Neural cell (in vitro differentiated cells): Measurements from ENCODE around the gene RAB34. TPM values are rescaled to one million over a fixed set of nuclear protein-coding genes. Genes with fewer than 3 reads are reported as not detected.
A peak's percentile ranks its signal among the peaks of the same experiment; 100 is the strongest.

ENCODE experiments used
- H2AFZ ChIP-seq: fragments of 200-600, 300-800 bp; sonication (generic), shearing (Covaris generic); 2 replicates; pipeline ENCODE4 v1.6.0; 2014; ENCODE audit warnings: low read depth, mild to moderate bottlenecking, antibody characterized with exemption, low read length, moderate library complexity
- H3F3A ChIP-seq: fragments of 200-600 bp; shearing (Covaris generic); 2 replicates; pipeline ENCODE4 v1.6.1; 2016; ENCODE audit warnings: mild to moderate bottlenecking, moderate library complexity, mixed read lengths, antibody characterized with exemption, low read length; ENCODE audit not compliant: insufficient read depth, poor library complexity, severe bottlenecking
- H3K27ac ChIP-seq: fragments of 200-600, 300-800 bp; sonication (generic), shearing (Covaris generic); 2 replicates; pipeline ENCODE4 v1.5.1; 2014; ENCODE audit warnings: mild to moderate bottlenecking, low read length, moderate library complexity
- H3K27me3 ChIP-seq: fragments of 300-800, 200-600 bp; sonication (generic), shearing (Covaris generic); 2 replicates; pipeline ENCODE4 v1.6.0; 2014; ENCODE audit warnings: mild to moderate bottlenecking, low read depth, low read length, moderate library complexity; ENCODE audit not compliant: insufficient read depth
- H3K36me3 ChIP-seq: fragments of 300-800, 200-600 bp; sonication (generic), shearing (Covaris generic); 2 replicates; pipeline ENCODE4 v1.5.1; 2014; ENCODE audit warnings: mild to moderate bottlenecking, antibody characterized with exemption, low read length, moderate library complexity; ENCODE audit not compliant: insufficient read depth
- H3K4me2 ChIP-seq: fragments of 300-800, 200-600 bp; sonication (generic), shearing (Covaris generic); 2 replicates; pipeline ENCODE4 v1.6.0; 2014; ENCODE audit warnings: mild to moderate bottlenecking, low read length
- H3K4me3 ChIP-seq: fragments of 300-800, 200-600 bp; sonication (generic), shearing (Covaris generic); 2 replicates; pipeline ENCODE4 v1.5.1; 2014; ENCODE audit warnings: mild to moderate bottlenecking, low read length, moderate library complexity
- H3K79me2 ChIP-seq: fragments of 200-600 bp; shearing (Covaris generic); replicated peaks from 2 replicates; pipeline ENCODE4 v1.6.0; 2014; ENCODE audit warnings: mild to moderate bottlenecking, low read length, moderate library complexity; ENCODE audit not compliant: insufficient read depth
- H3K9ac ChIP-seq: fragments of 300-800, 200-600 bp; sonication (generic), shearing (Covaris generic); 2 replicates; pipeline ENCODE4 v1.6.1; 2016; ENCODE audit warnings: mild to moderate bottlenecking, low read length, mixed read lengths
- H3K9me2 ChIP-seq: fragments of 200-600 bp; shearing (Covaris generic); 2 replicates; pipeline ENCODE4 v1.6.1; 2016; ENCODE audit warnings: mild to moderate bottlenecking, low read length, mixed read lengths; ENCODE audit not compliant: insufficient read depth
- H3K9me3 ChIP-seq: fragments of 200-600, 300-800 bp; sonication (generic), shearing (Covaris generic); 2 replicates; pipeline ENCODE4 v1.6.1; 2016; ENCODE audit warnings: mild to moderate bottlenecking, mixed run types, low read length, moderate library complexity, mixed read lengths
- H4K20me1 ChIP-seq: fragments of 200-600 bp; shearing (Covaris generic); 2 replicates; pipeline ENCODE4 v1.6.1; 2016; ENCODE audit warnings: mild to moderate bottlenecking, mixed run types; ENCODE audit not compliant: insufficient read depth
- CTCF ChIP-seq: fragments of 450-650 bp; IDR thresholded peaks from 2 replicates; pipeline ENCODE4 v1.5.1; 2014; ENCODE audit warnings: antibody characterized with exemption, mild to moderate bottlenecking, moderate library complexity; ENCODE audit not compliant: poor library complexity, severe bottlenecking
- EP300 ChIP-seq: fragments of 450-650 bp; conservative IDR thresholded peaks from 2 replicates; pipeline ENCODE4 v1.6.1; 2014; ENCODE audit warnings: antibody characterized with exemption, mild to moderate bottlenecking, moderate library complexity; ENCODE audit not compliant: poor library complexity, severe bottlenecking
- POLR2AphosphoS5 ChIP-seq: IDR thresholded peaks from 2 replicates; pipeline ENCODE4 v1.6.1; 2012
- RAD21 ChIP-seq: fragments of 450-650 bp; conservative IDR thresholded peaks from 2 replicates; pipeline ENCODE4 v1.6.1; 2014; ENCODE audit warnings: antibody characterized with exemption, mild to moderate bottlenecking, moderate library complexity
- REST ChIP-seq: IDR thresholded peaks from 2 replicates; pipeline ENCODE4 v1.6.1; 2012; ENCODE audit warnings: borderline replicate concordance
- polyA plus RNA-seq: library from polyadenylated mRNA; depleted of rRNA; stranded (reverse); fragments of >200 nt; gene quantifications from 2 replicates; pipeline ENCODE4 v1.2.3, GENCODE V29; 2014

The RAB34 gene
- polyA plus RNA-seq, 1 donor from 2014 or later: 9.3 TPM

DNA sequence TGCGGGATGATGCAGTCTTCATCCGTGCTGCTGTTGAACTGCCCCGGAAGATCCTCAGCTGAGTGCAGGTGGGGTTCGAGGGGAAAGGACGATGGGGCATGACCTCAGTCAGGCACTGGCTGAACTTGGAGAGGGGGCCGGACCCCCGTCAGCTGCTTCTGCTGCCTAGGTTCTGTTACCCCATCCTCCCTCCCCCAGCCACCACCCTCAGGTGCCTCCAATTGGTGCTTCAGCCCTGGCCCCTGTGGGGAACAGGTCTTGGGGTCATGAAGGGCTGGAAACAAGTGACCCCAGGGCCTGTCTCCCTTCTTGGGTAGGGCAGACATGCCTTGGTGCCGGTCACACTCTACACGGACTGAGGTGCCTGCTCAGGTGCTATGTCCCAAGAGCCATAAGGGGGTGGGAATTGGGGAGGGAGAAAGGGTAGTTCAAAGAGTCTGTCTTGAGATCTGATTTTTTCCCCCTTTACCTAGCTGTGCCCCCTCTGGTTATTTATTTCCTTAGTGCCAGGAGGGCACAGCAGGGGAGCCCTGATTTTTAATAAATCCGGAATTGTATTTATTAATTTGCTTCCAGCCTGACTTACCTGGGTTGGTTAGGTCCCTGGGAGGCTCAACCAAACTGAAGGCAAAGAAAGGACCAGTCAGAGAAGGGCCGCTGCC is 32.0 kb upstream of the RAB34 start:
- Histone ChIP-seq H3K9ac (peak overlapping the region; percentile 56), H3K27ac (peak overlapping the region; percentile 59), H3K79me2 (peaks cover 36% of the 10 kb centered on the region), H3K9me2 (no peaks in the 10 kb centered on the region), H3K36me3 (peaks cover 22% of the 10 kb centered on the region), H3F3A (peaks cover 4% of the 10 kb centered on the region), H4K20me1 (peaks cover 28% of the 10 kb centered on the region), H3K4me2 (no peak overlapping the region), H2AFZ (no peak overlapping the region), H3K9me3 (no peaks in the 10 kb centered on the region), H3K4me3 (peak overlapping the region; percentile 39), H3K27me3 (no peaks in the 10 kb centered on the region)
- TF ChIP-seq RAD21 (no peak), EP300 (no peak)

- Histone ChIP-seq H3K27me3 (no peaks in the 10 kb centered on the region), H4K20me1 (peaks cover 28% of the 10 kb centered on the region), H3K4me2 (no peak overlapping the region), H3F3A (peaks cover 4% of the 10 kb centered on the region), H2AFZ (no peak overlapping the region), H3K4me3 (peak overlapping the region; percentile 39), H3K27ac (peak overlapping the region; percentile 59), H3K36me3 (peaks cover 22% of the 10 kb centered on the region), H3K9ac (peak overlapping the region; percentile 56), H3K9me3 (no peaks in the 10 kb centered on the region), H3K79me2 (peaks cover 43% of the 10 kb centered on the region), H3K9me2 (no peaks in the 10 kb centered on the region)
- no peak for TF ChIP-seq REST
- TF ChIP-seq POLR2AphosphoS5: peak; percentile 1
- no peak for TF ChIP-seq CTCF
Measured at GRCh38 chr17:28748852-28749515, 31.3 kb upstream of the RAB34 start.
